ENCODE measurements around the gene LAS1L.

The LAS1L gene

GRCh38 chrX:65517923-65518322, 16.7 kb downstream of the LAS1L start:
- TF ChIP-seq, protein P1, sequence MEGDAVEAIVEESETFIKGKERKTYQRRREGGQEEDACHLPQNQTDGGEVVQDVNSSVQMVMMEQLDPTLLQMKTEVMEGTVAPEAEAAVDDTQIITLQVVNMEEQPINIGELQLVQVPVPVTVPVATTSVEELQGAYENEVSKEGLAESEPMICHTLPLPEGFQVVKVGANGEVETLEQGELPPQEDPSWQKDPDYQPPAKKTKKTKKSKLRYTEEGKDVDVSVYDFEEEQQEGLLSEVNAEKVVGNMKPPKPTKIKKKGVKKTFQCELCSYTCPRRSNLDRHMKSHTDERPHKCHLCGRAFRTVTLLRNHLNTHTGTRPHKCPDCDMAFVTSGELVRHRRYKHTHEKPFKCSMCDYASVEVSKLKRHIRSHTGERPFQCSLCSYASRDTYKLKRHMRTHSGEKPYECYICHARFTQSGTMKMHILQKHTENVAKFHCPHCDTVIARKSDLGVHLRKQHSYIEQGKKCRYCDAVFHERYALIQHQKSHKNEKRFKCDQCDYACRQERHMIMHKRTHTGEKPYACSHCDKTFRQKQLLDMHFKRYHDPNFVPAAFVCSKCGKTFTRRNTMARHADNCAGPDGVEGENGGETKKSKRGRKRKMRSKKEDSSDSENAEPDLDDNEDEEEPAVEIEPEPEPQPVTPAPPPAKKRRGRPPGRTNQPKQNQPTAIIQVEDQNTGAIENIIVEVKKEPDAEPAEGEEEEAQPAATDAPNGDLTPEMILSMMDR (IDR thresholded peaks at IDR 0.05), result no peak
- H2AFZ ChIP-seq, result no peak overlapping the region
- H3K4me1 ChIP-seq, result no peaks in the 10 kb centered on the region
- no peaks in the 10 kb centered on the region for H3K9me3 ChIP-seq (ENCODE audit: control insufficient read depth, low read length)
- no peaks in the 10 kb centered on the region for H3K27me3 ChIP-seq (ENCODE audit: control insufficient read depth, insufficient read depth, low read length)
- no peaks in the 10 kb centered on the region for H3K36me3 ChIP-seq (ENCODE audit: control insufficient read depth, insufficient read depth, low read length)
- no peak overlapping the region for H3K4me3 ChIP-seq (ENCODE audit: low read depth, low read length)
- H3K27ac ChIP-seq, result no peak overlapping the region
- H3K4me2 ChIP-seq (ENCODE audit: low read length), result no peak overlapping the region
- H3K9ac ChIP-seq, result no peak overlapping the region
- H3K79me2 ChIP-seq, result no peaks in the 10 kb centered on the region

GRCh38 chrX:65516756-65517155, 17.8 kb downstream of the LAS1L start:
- TF ChIP-seq, protein P1 (IDR thresholded peaks at IDR 0.05), result no peak
- Histone ChIP-seq H3K4me2 (ENCODE audit: low read length) (no peak overlapping the region), H3K27ac (no peak overlapping the region), H3K9me3 (ENCODE audit: control insufficient read depth, low read length) (no peaks in the 10 kb centered on the region), H3K4me1 (no peaks in the 10 kb centered on the region), H3K9ac (no peak overlapping the region), H3K79me2 (no peaks in the 10 kb centered on the region), H3K36me3 (ENCODE audit: control insufficient read depth, insufficient read depth, low read length) (no peaks in the 10 kb centered on the region), H3K27me3 (ENCODE audit: control insufficient read depth, insufficient read depth, low read length) (no peaks in the 10 kb centered on the region), H3K4me3 (ENCODE audit: low read depth, low read length) (no peak overlapping the region), H2AFZ (no peak overlapping the region)

DNA sequence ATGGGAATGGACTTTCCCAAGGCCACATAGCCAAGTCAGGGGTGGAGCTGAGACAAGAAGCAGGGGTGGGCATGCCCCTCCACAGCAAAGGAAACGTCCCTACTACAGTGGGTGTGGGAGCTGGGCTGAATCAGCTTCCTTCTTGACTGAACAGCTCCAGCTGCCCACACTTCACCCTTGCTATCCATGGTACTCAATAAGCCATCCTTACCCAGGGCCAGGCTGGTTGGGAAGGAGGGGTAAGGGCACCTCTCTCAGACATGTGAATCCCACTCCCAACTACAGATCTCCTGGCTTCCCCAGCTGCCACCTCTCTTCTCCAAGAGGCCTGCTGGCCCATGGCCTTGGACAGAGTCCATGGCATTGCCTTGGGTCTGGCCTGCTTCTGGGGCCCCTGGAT, 21.0 kb downstream of the LAS1L start:
- Histone ChIP-seq H3K27ac (no peak overlapping the region), H3K9me3 (ENCODE audit: control insufficient read depth, low read length) (no peaks in the 10 kb centered on the region), H3K79me2 (no peaks in the 10 kb centered on the region), H3K4me2 (ENCODE audit: low read length) (no peak overlapping the region), H3K4me1 (no peaks in the 10 kb centered on the region), H3K36me3 (ENCODE audit: control insufficient read depth, insufficient read depth, low read length) (no peaks in the 10 kb centered on the region), H3K9ac (no peak overlapping the region), H3K27me3 (ENCODE audit: control insufficient read depth, insufficient read depth, low read length) (no peaks in the 10 kb centered on the region), H3K4me3 (ENCODE audit: low read depth, low read length) (no peak overlapping the region), H2AFZ (no peak overlapping the region)
- TF ChIP-seq, protein P1 (IDR thresholded peaks at IDR 0.05), result no peak

DNA sequence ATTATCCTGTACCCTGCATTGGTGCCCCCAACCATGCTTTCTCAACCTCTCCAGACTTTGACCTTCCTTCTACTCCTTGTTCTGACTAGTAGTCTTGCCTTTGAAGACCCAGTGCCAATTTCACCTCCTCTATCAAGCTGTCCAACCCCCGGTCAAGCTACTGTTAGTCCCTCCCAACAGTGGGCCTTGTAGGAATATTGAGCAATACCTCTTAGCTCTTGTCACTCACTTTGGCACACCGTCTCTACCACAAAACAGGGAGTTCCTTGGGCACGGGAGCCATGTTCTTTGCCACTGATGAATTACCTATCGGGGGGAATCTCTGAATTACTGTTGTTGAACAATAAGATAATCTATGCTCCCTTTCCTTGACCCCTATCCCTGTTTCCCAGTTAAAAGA, 25.2 kb downstream of the LAS1L start:
- H3K36me3 ChIP-seq (ENCODE audit: control insufficient read depth, insufficient read depth, low read length), result no peaks in the 10 kb centered on the region
- H3K27me3 ChIP-seq (ENCODE audit: control insufficient read depth, insufficient read depth, low read length), result no peaks in the 10 kb centered on the region
- no peak overlapping the region for H3K4me3 ChIP-seq (ENCODE audit: low read depth, low read length)
- no peak overlapping the region for H3K9ac ChIP-seq
- no peaks in the 10 kb centered on the region for H3K4me1 ChIP-seq
- H3K9me3 ChIP-seq (ENCODE audit: control insufficient read depth, low read length), result no peaks in the 10 kb centered on the region
- H3K4me2 ChIP-seq (ENCODE audit: low read length), result no peak overlapping the region
- H3K79me2 ChIP-seq, result no peaks in the 10 kb centered on the region
- no peak overlapping the region for H2AFZ ChIP-seq
- TF ChIP-seq, protein P1 (IDR thresholded peaks at IDR 0.05), result no peak
- no peak overlapping the region for H3K27ac ChIP-seq

DNA sequence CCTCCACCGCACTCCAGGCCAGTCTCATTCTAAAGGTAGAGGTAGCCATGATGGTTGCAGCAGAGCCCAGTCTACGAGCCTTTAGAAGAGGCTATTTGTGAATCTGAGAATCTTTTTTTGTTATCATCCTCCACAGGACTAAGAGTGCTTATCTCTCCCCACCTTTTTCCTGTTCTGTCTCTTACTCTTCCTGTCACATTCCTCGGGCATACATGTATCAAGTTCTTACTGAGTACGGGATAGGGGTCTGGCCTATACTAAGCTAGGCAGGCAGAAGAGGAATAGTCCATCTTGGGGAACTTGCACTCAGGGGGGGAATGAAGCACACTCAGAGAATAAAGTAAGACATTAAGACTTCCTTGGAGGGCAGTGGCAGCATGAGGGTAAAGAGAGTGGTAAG, 25.7 kb downstream of the LAS1L start:
- Histone ChIP-seq H2AFZ (no peak overlapping the region), H3K36me3 (ENCODE audit: control insufficient read depth, insufficient read depth, low read length) (no peaks in the 10 kb centered on the region), H3K9ac (no peak overlapping the region), H3K4me2 (ENCODE audit: low read length) (no peak overlapping the region), H3K27ac (no peak overlapping the region), H3K9me3 (ENCODE audit: control insufficient read depth, low read length) (no peaks in the 10 kb centered on the region), H3K27me3 (ENCODE audit: control insufficient read depth, insufficient read depth, low read length) (no peaks in the 10 kb centered on the region), H3K4me1 (no peaks in the 10 kb centered on the region), H3K79me2 (no peaks in the 10 kb centered on the region), H3K4me3 (ENCODE audit: low read depth, low read length) (no peak overlapping the region)
- TF ChIP-seq, protein P1 (IDR thresholded peaks at IDR 0.05), result no peak
